Activated T-helper 9 cell treated with anti-CD3 and anti-CD28 coated beads, Interleukin-2, amount 50 U/mL, for 16 hours (primary cell): ENCODE measurements around the gene HHAT.

ENCODE experiments used
- DNase-seq: peaks from one replicate; pipeline ENCODE4 v3.0.0-alpha.2; 2020; ENCODE audit warnings: low read depth

HHAT gene

DNA sequence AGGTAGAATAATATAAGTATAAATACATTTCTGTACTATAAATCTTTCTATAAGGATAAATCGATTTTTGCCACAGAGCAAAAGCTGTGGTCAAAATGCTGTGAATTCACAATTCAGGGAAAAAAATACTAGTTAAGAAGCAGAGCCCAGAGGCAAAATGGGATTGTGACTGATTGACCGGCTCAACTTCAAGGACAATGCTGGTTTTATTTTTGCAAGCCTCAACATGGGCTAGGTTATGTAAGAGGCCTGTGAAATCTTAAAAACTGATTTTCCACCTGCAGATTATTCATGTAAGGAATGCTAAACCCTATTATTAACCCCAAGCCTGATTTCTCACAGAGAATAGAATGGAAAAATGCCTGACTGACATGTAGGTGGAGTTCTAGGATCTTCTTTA, 155.1 kb downstream of the HHAT start:
- DNase-seq, result no peak

DNA sequence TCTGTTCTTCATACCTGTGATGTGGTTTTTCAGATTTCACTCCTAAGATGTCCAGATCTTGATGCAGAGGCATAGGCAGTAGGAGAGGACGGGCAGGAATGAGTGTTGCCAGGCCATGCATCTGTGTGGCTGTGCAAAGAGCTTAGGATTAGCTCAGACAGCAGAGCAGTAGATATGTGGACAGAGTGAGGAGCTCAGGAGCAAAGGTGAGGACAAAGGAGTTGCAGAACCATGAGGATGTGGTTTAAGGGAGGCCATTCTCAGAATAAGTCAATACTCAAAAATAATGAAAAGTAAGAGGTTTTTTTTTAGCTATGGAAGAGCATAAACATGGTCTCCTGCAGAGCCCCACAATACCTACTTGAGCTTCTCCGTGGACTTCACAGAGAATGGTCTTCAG, 158.3 kb downstream of the HHAT start:
- DNase-seq, result no peak

DNA sequence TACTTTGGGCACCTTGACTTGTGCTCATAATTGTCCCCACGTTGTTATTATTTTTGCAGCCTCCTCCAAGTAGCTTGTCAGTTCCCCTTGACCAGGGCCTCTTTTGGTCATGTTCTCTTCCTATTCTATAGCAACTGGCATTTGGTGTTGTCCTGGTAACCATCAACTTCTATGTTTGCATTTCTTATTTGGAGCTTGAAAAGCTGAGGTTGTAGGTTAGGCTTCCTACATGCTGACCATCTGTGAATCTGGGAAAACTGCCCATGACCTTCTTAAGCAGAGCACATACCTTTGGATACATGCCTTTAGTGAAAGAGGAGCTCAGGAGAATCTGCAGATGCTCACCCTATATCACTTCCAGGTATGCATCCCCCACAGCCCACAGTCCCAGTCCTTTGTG, 160.8 kb downstream of the HHAT start:
- DNase-seq, result no peak

DNA sequence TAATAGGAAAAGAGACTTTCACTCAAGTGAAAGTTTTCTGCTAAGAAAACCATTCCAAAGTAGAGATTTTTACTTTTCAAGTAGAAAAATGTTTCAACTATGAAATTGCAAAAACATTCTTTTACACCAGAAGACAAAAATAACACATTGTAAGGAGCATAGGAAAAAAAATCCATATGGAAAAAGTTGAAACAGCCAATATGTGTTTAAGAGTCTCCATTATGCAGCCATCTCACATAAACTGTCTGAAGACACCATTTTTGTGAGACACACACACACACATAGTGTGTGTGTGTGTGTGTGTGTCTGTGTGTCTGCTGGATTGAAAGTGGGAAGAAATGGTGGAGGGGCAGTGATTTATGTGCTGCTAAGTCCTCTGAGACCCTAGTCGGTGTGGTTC, 162.1 kb downstream of the HHAT start:
- DNase-seq, result no peak

DNA sequence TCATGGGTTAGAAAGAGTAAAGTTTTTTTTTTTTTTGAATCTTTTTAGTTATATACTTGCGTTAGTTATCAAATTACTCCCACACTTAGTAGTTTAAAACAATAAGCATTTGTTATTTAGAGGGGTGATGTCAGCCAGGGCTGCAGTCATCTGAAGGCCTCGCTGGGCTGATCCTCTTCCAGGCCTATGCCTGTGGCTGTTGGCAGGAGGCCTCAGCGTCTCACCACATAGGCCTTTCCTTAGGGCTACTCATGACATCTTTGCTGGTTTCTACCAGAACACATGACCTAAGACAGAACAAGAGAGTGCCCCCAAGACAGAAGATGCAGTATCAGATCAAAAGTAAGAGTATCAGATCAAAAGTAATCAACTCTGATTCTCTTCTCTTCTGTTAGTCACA, 167.4 kb downstream of the HHAT start:
- no peak for DNase-seq

DNA sequence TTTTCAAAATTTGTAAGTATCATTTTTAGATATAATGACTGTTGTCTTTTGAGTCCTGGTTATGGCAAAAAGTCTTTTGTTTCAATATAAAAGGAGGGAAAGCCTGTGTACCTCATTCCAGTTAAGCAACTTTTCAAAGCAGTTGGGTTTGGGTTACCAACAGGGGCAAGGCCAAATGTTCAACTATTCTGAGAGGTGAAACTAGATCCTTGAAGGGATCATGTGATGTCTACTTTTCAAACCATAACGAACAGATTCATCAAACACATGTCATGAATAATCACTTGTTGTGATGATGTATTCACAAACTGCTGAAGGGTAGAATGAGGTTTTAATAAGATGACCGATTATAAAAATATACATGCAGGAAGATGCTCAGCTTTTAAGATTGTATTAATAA, 171.3 kb downstream of the HHAT start:
- no peak for DNase-seq

DNA sequence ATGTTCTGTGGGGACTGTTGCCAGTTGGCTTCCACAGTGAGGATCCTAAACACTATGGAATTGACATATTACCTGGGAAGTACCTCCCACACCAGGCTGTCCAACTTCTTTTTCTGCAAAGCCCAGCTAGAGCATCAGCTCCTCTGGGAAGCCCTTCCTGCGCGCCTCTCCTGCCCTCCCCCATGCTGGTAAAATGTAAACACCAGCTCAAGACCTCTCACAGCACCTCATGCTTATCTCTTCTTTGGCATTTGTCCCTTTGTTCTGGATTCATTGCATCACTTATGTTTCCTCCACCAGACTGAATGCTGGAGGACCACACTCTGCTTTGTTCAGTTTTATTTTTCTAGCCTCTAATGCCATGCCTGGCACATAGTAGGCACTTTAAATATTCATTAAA, 172.1 kb downstream of the HHAT start:
- DNase-seq, result no peak

DNA sequence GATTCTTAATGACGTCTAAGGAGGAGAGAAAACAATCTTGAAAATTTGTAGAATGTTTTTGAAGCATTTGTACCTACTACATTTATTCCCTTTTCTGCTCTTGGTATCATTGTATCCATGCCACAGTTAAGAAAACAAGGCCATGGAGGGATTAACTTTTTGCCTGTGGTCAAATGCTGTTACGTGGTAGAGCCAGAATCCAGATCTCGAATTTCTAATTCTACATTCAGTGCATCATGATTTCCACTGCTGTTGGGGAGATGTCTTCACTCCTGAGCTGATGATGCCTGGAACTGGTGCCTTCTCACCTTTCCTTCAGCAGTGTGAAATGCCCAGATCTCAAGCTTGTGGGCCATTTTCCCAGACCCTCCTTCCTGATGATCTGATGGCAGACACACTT, 175.6 kb downstream of the HHAT start:
- no peak for DNase-seq

DNA sequence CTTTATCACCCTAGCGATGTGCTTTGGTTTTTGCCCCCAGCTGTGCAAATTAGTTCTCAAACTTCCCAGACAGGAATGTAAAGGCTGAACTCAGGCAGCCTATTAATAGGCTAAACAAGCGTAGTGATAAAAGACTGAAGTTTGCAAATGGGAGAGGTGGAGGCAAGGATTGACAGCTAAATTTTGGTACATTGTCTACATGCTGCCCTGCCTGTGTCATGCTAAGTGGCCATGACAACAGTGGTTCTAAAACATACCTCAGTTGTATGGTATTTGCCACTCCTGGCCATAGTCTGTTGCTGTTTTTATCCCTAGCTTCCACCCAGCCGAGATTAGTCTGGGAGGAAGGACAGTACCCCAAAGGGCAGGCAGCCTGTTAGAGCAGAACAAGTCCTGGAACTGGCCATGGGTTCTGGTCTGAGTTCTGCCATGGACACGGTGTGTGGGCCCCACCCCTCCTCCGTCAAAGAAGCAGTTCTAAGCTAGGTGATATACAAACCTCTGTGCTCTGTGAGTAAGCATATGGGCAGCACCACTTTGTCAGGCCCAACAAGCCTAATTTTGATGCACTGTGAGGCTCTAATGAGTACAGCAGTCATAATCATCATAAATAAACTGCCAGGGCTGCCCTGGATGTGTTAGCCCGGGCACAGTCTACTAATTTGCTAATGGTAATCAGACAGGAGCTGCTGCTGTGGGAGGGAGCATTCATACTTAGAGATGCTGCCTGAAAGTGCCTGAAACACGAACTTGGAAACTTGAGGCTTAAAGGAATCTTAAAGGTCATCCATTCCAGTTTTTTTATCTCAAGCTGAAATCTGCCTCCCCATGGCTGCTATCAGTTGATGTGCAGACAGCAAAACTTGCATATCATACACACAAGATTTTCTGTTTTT, 177.1 kb downstream of the HHAT start:
- no peak for DNase-seq

DNA sequence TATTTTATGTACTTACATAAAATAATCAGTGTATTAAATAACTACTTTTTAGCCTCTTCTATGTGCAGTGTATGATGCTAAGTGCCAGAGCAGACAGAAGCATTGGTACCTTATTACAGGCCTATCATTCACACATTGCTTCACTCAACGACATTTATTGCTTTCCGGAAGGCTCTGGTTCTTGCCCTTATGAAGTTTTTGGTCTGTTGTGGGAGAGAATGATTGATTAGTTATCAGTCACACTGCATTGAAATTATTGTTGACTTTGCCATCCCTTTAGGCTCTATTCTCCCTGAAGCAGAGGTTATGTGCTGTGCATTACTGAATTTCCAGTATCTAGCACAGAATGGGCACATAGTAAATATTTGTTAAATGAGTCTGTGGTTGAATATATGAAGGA, 178.0 kb downstream of the HHAT start:
- no peak for DNase-seq

DNA sequence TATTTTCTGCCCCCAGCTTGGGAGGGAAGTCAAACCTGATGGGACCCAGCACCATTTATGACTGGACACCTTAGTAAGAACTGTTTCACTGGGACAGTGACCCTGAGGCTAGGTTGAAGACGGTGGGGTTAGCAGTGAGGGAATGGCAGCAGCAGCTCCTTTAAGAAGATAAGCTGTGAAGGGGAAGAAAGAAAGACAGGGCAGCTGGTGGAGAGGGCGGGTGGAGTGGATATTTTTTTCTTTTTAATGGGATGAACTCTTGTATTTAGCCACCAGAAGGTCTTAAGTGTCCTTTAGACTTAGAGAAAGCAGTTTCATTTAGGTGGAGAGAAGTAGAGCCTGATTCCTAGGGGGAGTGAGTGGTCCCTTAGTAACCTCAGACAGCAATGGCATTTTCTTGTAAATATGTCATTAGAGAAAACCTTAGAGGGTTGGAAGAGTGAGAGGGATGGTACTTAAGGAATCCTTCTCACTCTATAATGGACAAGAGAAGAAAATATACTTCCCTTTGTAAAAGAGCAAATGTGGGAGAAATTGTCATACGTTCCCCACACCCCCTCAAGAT, 187.5 kb downstream of the HHAT start:
- DNase-seq, result no peak

DNA sequence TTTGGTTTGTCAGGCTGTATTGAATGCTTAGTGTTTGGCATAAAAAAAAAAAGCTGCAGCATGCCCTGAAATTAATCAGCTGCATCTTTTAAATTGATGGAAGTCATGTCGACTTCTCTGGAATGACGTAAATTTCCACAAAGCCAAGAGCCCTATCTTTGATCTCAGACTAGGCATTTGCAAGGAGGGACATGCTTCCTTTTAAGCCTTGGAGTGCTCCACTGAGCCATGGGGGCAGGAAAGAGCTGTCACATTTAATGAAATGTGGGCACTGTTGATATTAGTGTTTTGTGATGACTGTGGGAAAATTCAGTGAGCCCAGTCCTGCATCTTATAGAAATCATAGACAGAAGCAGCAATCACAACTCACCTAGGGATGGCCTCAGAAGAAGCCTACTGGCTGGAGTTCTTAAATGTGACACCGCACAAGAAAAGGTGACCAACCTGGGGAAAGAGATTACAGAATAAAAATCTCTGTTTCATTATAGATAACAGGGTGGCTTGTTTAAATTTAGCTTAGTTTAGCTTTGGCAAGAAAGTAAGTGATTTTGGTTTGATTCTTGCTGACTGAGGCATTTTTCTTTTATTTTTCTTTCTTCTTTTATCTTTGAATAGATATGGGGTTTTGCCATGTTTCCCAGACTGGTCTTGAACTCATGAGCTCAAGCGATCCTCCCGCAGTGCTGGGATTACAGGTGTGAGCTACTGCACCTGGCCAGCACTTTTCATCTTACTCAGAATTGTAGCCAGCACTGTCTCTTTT, 188.2 kb downstream of the HHAT start:
- DNase-seq, result no peak

DNA sequence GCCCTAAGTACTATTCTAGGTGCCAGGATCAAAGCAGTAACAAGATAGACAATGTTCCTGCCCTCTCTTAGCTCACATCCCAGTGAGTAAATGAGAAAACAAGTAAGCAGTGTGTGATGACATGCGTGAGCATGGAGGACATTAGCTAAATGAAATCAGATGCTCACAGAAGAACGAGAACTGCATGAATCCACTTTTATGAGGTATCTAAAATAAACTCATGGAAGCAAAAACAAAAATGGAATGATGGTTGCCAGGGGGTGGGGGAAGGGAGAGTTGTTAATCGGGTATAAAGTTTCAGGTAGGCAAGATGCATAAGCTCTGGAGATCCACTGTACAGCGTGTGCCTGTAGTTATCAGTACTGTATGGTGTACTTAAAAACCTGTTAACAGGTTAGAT, 195.1 kb downstream of the HHAT start:
- DNase-seq, result no peak

DNA sequence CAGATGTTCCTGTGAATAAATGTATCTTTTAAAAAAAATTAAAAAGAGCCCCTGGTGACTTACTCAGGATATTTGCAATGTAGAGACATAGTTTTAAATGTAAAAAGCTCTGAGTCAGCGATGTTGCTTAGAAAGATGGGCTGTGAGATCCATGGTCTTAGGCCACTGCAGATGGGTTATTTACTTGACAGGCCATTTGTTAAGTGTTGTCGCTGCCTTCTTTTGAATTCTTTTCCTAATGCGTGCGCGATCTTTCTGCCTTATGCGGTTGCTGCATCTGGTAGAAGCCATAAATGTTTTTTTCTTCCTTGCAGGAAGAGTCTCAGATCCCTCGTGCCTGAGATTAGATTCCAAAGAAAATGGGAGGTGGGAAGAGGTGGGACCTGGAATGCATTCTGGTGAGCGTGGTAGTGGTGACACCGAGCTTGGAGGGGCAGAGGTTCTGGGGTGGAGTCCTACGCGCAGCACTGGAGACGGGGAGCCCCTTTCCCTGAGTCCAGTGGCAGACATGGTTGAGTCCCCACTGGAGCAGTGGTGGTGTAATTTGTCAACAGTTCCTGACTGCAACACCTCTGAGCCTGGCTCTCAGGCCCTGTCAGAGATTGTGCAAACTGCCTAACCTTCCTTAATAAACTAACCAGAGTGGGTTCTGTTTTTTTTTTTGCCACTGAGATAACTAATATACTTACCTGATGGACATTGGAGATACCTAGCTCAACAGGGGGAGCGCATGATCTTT, 197.2 kb downstream of the HHAT start:
- no peak for DNase-seq

DNA sequence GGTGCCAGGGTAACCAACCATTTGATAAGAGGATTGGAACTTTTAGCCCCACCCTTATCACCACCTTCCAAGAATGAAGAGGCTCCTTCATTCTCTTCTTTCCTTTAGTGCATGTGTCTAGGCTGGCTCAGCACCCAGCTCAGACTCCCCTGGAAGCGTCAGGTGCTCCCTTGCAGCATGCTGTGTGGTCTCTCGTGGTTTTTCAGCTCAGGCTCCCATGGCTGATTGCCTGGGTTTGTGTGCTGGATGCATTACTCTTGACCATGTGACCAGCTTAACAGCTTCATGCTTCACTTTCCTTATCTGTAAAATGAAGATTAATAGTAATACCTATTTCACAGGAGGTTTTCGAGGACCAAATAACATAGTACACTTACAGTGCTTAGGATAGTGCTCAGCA, 198.4 kb downstream of the HHAT start:
- no peak for DNase-seq

DNA sequence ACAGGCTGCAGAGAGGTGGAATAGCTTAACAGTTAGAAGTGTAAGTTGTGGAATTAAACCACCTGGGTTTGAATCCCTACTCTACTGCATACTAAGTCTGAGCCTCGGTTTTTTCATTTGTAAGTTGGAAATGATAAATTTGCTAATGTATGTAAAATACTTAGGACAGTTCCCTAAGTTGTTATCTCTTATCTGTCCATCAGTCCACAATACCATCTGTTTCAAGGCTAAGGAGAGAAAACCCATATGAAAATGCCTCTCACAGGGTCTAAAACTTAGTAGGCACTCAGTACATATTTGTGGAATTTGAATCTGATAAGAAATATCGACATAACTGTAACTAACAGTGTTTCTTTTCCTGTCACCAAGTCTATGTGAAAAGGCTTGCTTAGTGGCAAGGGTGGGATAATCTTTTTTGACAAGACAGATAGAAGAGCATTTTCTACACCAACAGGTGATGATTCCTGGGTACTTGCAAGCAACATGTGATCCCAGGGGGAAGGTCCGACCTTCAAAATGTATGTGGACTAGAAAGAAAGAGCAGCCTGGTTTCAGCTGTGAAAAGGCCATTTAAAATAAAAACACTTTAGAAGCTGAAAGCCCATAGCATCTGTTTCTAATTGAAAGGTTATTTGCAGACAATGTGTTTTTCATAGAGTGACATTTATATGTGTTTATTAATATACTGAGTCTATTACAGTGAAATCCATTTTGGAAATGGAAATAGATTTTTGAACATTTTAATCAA, 202.9 kb downstream of the HHAT start:
- DNase-seq, result no peak

DNA sequence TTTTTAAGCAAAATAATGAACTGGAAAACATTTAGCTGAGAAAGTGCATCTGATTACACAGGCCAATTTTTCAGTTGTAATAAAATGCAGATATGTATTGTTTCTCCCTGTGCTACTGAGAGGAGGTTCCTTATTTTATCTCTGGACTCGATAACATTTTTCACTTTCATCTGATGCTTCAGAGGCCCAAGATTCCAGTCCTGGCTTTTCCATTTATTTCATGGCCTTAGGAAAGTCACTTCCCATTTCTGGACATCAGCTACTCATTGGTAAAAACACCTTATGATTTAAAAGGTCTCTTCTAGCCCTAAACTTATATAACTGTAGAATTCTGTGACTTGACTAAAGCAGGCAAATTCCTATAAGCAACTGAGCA, 203.5 kb downstream of the HHAT start:
- DNase-seq, result no peak

DNA sequence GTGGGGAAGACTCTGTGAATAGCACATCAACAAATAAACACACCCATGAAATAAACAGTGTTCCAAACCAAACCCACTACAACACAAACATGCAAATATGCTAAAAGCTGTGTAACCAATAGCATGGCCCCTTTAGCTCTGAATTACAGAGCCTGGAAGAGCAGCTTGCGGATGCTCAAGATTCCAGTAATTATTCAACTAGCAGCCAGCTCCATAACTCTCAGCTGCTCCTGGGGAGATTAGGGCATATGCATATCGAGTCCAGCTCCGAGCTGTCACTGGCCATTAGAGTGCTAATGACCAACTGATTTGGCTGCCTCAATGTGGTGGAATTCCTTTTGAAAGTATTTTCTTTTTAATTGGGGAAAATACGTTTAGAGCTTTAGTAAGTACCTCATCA, 207.1 kb downstream of the HHAT start:
- DNase-seq, result no peak

DNA sequence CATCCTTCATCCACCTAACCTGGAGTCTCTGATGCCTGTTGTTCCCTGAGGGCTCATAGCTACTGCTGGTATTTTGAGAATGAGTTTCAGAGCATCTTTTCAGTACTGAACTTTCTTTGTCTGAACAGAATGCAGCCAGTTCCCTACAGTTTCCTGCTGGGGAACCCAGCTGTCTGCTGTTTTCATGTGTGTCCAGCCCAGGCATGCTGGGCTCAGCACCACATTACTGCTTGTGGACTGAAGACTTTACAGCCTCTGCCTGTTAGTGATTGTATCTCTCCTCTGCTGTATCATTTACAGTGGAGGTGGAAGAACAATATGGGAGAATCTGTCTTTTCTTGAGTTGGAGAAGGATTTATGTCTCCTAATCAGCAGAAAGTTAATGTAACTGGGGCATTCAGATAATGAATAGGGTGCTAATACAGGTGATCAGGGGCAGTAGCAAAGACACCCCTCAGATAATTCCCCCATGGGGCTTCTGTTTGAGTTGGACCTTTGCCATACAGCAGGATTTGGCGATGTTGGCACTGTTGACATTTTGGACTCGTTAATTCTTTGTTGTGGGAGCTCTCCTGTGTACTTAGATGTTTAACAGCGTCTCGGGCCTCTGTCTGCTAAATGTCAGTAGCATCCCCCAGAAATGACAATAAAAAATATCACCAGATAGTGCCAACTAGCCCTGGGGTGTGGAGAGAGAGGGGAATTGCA, 207.7 kb downstream of the HHAT start:
- no peak for DNase-seq

DNA sequence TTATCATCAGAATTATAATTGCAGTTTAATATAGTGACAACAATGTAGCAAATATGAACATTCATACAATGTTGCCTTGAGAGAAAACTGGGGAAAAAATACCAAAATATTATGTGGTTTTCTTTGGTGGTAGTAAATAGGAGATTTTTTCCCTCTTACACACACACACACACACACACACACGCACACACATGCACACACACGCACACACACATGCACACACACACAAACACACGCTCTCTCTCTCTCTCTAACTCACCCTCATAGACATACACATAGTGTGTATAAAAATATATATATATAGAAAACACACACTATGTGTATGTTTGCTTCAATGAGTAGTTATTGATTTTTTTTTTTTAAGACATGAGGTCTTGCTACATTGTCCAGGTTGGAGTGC, 211.6 kb downstream of the HHAT start:
- DNase-seq, result no peak

DNA sequence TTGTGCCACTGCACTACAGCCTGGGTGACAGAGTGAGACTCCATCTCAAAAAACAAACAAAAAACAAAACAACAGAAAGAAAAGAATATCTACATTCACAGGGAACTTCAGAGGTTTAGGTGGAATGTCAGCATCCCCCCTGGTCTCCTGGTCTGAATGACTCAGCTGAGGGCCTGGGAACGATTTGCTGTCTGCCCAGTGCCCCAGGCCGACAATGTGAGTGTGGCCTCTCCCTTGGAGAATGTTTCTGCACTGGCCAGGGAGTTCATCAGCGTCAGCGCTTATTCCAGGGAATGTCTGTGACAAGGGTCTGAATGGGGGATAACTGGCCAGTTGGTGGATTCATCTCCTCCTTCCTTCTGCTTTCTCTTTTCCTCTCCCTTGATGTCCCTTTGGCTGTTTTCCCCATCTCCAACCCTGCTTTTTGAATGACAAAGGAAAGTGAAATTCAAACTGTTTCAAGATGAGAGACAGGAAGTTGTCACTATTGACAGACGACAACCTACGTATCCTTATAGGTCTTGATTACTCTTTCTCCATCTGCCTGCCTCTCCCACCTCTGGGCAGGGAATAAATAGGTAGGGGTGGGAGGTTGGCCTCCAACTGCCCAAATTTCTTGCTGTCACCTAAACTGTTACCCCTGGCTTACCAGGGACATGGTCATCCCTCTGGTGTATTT, 213.1 kb downstream of the HHAT start:
- no peak for DNase-seq
